Neural cell (in vitro differentiated cells): ENCODE measurements around the gene GPC5. TPM values are rescaled to one million over a fixed set of nuclear protein-coding genes. Genes with fewer than 3 reads are reported as not detected.
A peak's percentile ranks its signal among the peaks of the same experiment; 100 is the strongest.

ENCODE experiments used
- H2AFZ ChIP-seq: fragments of 200-600, 300-800 bp; sonication (generic), shearing (Covaris generic); 2 replicates; pipeline ENCODE4 v1.6.0; 2014; ENCODE audit warnings: low read depth, mild to moderate bottlenecking, antibody characterized with exemption, low read length, moderate library complexity
- H3F3A ChIP-seq: fragments of 200-600 bp; shearing (Covaris generic); 2 replicates; pipeline ENCODE4 v1.6.1; 2016; ENCODE audit warnings: mild to moderate bottlenecking, moderate library complexity, mixed read lengths, antibody characterized with exemption, low read length; ENCODE audit not compliant: insufficient read depth, poor library complexity, severe bottlenecking
- H3K27ac ChIP-seq: fragments of 200-600, 300-800 bp; sonication (generic), shearing (Covaris generic); 2 replicates; pipeline ENCODE4 v1.5.1; 2014; ENCODE audit warnings: mild to moderate bottlenecking, low read length, moderate library complexity
- H3K27me3 ChIP-seq: fragments of 300-800, 200-600 bp; sonication (generic), shearing (Covaris generic); 2 replicates; pipeline ENCODE4 v1.6.0; 2014; ENCODE audit warnings: mild to moderate bottlenecking, low read depth, low read length, moderate library complexity; ENCODE audit not compliant: insufficient read depth
- H3K36me3 ChIP-seq: fragments of 300-800, 200-600 bp; sonication (generic), shearing (Covaris generic); 2 replicates; pipeline ENCODE4 v1.5.1; 2014; ENCODE audit warnings: mild to moderate bottlenecking, antibody characterized with exemption, low read length, moderate library complexity; ENCODE audit not compliant: insufficient read depth
- H3K4me2 ChIP-seq: fragments of 300-800, 200-600 bp; sonication (generic), shearing (Covaris generic); 2 replicates; pipeline ENCODE4 v1.6.0; 2014; ENCODE audit warnings: mild to moderate bottlenecking, low read length
- H3K4me3 ChIP-seq: fragments of 300-800, 200-600 bp; sonication (generic), shearing (Covaris generic); 2 replicates; pipeline ENCODE4 v1.5.1; 2014; ENCODE audit warnings: mild to moderate bottlenecking, low read length, moderate library complexity
- H3K79me2 ChIP-seq: fragments of 200-600 bp; shearing (Covaris generic); replicated peaks from 2 replicates; pipeline ENCODE4 v1.6.0; 2014; ENCODE audit warnings: mild to moderate bottlenecking, low read length, moderate library complexity; ENCODE audit not compliant: insufficient read depth
- H3K9ac ChIP-seq: fragments of 300-800, 200-600 bp; sonication (generic), shearing (Covaris generic); 2 replicates; pipeline ENCODE4 v1.6.1; 2016; ENCODE audit warnings: mild to moderate bottlenecking, low read length, mixed read lengths
- H3K9me2 ChIP-seq: fragments of 200-600 bp; shearing (Covaris generic); 2 replicates; pipeline ENCODE4 v1.6.1; 2016; ENCODE audit warnings: mild to moderate bottlenecking, low read length, mixed read lengths; ENCODE audit not compliant: insufficient read depth
- H3K9me3 ChIP-seq: fragments of 200-600, 300-800 bp; sonication (generic), shearing (Covaris generic); 2 replicates; pipeline ENCODE4 v1.6.1; 2016; ENCODE audit warnings: mild to moderate bottlenecking, mixed run types, low read length, moderate library complexity, mixed read lengths
- H4K20me1 ChIP-seq: fragments of 200-600 bp; shearing (Covaris generic); 2 replicates; pipeline ENCODE4 v1.6.1; 2016; ENCODE audit warnings: mild to moderate bottlenecking, mixed run types; ENCODE audit not compliant: insufficient read depth
- CTCF ChIP-seq: fragments of 450-650 bp; IDR thresholded peaks from 2 replicates; pipeline ENCODE4 v1.5.1; 2014; ENCODE audit warnings: antibody characterized with exemption, mild to moderate bottlenecking, moderate library complexity; ENCODE audit not compliant: poor library complexity, severe bottlenecking
- EP300 ChIP-seq: fragments of 450-650 bp; conservative IDR thresholded peaks from 2 replicates; pipeline ENCODE4 v1.6.1; 2014; ENCODE audit warnings: antibody characterized with exemption, mild to moderate bottlenecking, moderate library complexity; ENCODE audit not compliant: poor library complexity, severe bottlenecking
- EZH2 ChIP-seq: fragments of 200-600, 300-800 bp; shearing (Covaris generic), sonication (generic); IDR thresholded peaks from 2 replicates; pipeline ENCODE4 v1.6.1; 2014; ENCODE audit warnings: antibody characterized with exemption, low read length, borderline replicate concordance, mild to moderate bottlenecking; ENCODE audit not compliant: insufficient read depth, poor library complexity, severe bottlenecking
- MXI1 ChIP-seq: fragments of 450-650 bp; conservative IDR thresholded peaks from 2 replicates; pipeline ENCODE4 v1.6.1; 2014; ENCODE audit warnings: antibody characterized with exemption, mild to moderate bottlenecking; ENCODE audit not compliant: poor library complexity, severe bottlenecking
- POLR2AphosphoS5 ChIP-seq: IDR thresholded peaks from 2 replicates; pipeline ENCODE4 v1.6.1; 2012
- RAD21 ChIP-seq: fragments of 450-650 bp; conservative IDR thresholded peaks from 2 replicates; pipeline ENCODE4 v1.6.1; 2014; ENCODE audit warnings: antibody characterized with exemption, mild to moderate bottlenecking, moderate library complexity
- REST ChIP-seq: IDR thresholded peaks from 2 replicates; pipeline ENCODE4 v1.6.1; 2012; ENCODE audit warnings: borderline replicate concordance
- SMC3 ChIP-seq: fragments of 450-650 bp; conservative IDR thresholded peaks from 2 replicates; pipeline ENCODE4 v1.6.1; 2014; ENCODE audit warnings: antibody characterized with exemption, mild to moderate bottlenecking, moderate library complexity; ENCODE audit not compliant: poor library complexity
- TAF1 ChIP-seq: IDR thresholded peaks from 2 replicates; pipeline ENCODE4 v1.6.1; 2012; ENCODE audit warnings: low read depth
- polyA plus RNA-seq: library from polyadenylated mRNA; depleted of rRNA; stranded (reverse); fragments of >200 nt; gene quantifications from 2 replicates; pipeline ENCODE4 v1.2.3, GENCODE V29; 2014

The GPC5 gene
- polyA plus RNA-seq, 1 donor from 2014 or later: 5.0 TPM

GRCh38 chr13:92187378-92187989, 789.1 kb downstream of the GPC5 start:
- TF ChIP-seq REST (no peak), POLR2AphosphoS5 (no peak), MXI1 (no peak), EP300 (no peak), SMC3 (peak; percentile 77), EZH2 (no peak), CTCF (peak; percentile 78), TAF1 (no peak), RAD21 (peak; percentile 79)
- no peaks in the 10 kb centered on the region for H3K9me2 ChIP-seq
- no peaks in the 10 kb centered on the region for H3K9me3 ChIP-seq
- no peak overlapping the region for H3K27ac ChIP-seq
- H3K27me3 ChIP-seq: no peaks in the 10 kb centered on the region
- H3K4me3 ChIP-seq: no peak overlapping the region
- H3F3A ChIP-seq: no peaks in the 10 kb centered on the region
- H3K9ac ChIP-seq: no peak overlapping the region
- no peak overlapping the region for H2AFZ ChIP-seq
- no peaks in the 10 kb centered on the region for H4K20me1 ChIP-seq
- H3K79me2 ChIP-seq: no peaks in the 10 kb centered on the region
- H3K4me2 ChIP-seq: no peak overlapping the region
- no peaks in the 10 kb centered on the region for H3K36me3 ChIP-seq

GRCh38 chr13:92188574-92188973, 790.2 kb downstream of the GPC5 start:
- H4K20me1 ChIP-seq: no peaks in the 10 kb centered on the region
- no peak overlapping the region for H3K4me2 ChIP-seq
- no peaks in the 10 kb centered on the region for H3K36me3 ChIP-seq
- TF ChIP-seq EP300: no peak
- no peak for TF ChIP-seq CTCF
- no peak for TF ChIP-seq MXI1
- TF ChIP-seq RAD21: no peak
- TF ChIP-seq EZH2: no peak
- TF ChIP-seq SMC3: no peak
- no peak for TF ChIP-seq REST
- TF ChIP-seq POLR2AphosphoS5: no peak
- no peak for TF ChIP-seq TAF1
- no peak overlapping the region for H3K4me3 ChIP-seq
- H3K79me2 ChIP-seq: no peaks in the 10 kb centered on the region
- H3K9me2 ChIP-seq: no peaks in the 10 kb centered on the region
- no peaks in the 10 kb centered on the region for H3K27me3 ChIP-seq
- H3K9me3 ChIP-seq: no peaks in the 10 kb centered on the region
- H3K27ac ChIP-seq: no peak overlapping the region
- no peaks in the 10 kb centered on the region for H3F3A ChIP-seq
- no peak overlapping the region for H2AFZ ChIP-seq
- no peak overlapping the region for H3K9ac ChIP-seq
